GM23338 (cell line): ENCODE measurements around the gene TMEM98. TPM values are rescaled to one million over a fixed set of nuclear protein-coding genes. Genes with fewer than 3 reads are reported as not detected.

ENCODE experiments used
- ATAC-seq: fragments of 200-7000 bp; cut with Tn5 transposase; 3 replicates; pipeline ENCODE4 v1.9.1; 2020
- DNase-seq: peaks from one replicate; pipeline ENCODE4 v3.0.0-alpha.2; 2015; ENCODE audit warnings: low spot score
- H2AFZ ChIP-seq: fragments of 200-600 bp; sonication (generic); 2 replicates; pipeline ENCODE4 v1.8.0; 2016; ENCODE audit warnings: antibody characterized with exemption, mild to moderate bottlenecking, moderate library complexity
- H3F3A ChIP-seq: fragments of 200-600 bp; sonication (generic); replicated peaks from 2 replicates; pipeline ENCODE4 v1.8.0; 2017; ENCODE audit warnings: antibody characterized with exemption, mixed run types, low read depth
- H3K27ac ChIP-seq: fragments of 200-600 bp; sonication (generic); 2 replicates; pipeline ENCODE4 v1.6.1; 2016; ENCODE audit warnings: low read depth
- H3K27me3 ChIP-seq: fragments of 200-600 bp; sonication (generic); 2 replicates; pipeline ENCODE4 v1.8.0; 2016; ENCODE audit warnings: mild to moderate bottlenecking, mixed run types, moderate library complexity; ENCODE audit not compliant: insufficient read depth
- H3K36me3 ChIP-seq: fragments of 200-600 bp; sonication (generic); 2 replicates; pipeline ENCODE4 v1.8.0; 2016; ENCODE audit warnings: mild to moderate bottlenecking; ENCODE audit not compliant: insufficient read depth
- H3K4me1 ChIP-seq: fragments of 200-600 bp; sonication (generic); 2 replicates; pipeline ENCODE4 v1.8.0; 2016; ENCODE audit warnings: mild to moderate bottlenecking, moderate library complexity; ENCODE audit not compliant: insufficient read depth
- H3K4me2 ChIP-seq: fragments of 200-600 bp; sonication (generic); 2 replicates; pipeline ENCODE4 v1.7.1; 2017; ENCODE audit warnings: mixed run types
- H3K4me3 ChIP-seq: fragments of 200-600 bp; sonication (generic); 2 replicates; pipeline ENCODE4 v1.6.1; 2016; ENCODE audit warnings: mixed run types
- H3K79me2 ChIP-seq: fragments of 200-600 bp; sonication (generic); replicated peaks from 2 replicates; pipeline ENCODE4 v1.8.0; 2017; ENCODE audit warnings: mild to moderate bottlenecking; ENCODE audit not compliant: insufficient read depth
- H3K9me2 ChIP-seq: fragments of 200-600 bp; sonication (generic); 2 replicates; pipeline ENCODE4 v1.8.0; 2017; ENCODE audit not compliant: insufficient read depth
- H4K20me1 ChIP-seq: fragments of 200-600 bp; sonication (generic); replicated peaks from 2 replicates; pipeline ENCODE4 v1.8.0; 2017; ENCODE audit warnings: mild to moderate bottlenecking; ENCODE audit not compliant: insufficient read depth
- H3K27ac Mint-ChIP-seq: 2 replicates; pipeline ENCODE4 v1.8.0; 2020; ENCODE audit warnings: inconsistent platforms, mild to moderate bottlenecking, moderate library complexity, mixed read lengths
- H3K27me3 Mint-ChIP-seq: 3 replicates; pipeline ENCODE4 v1.8.0; 2022; ENCODE audit warnings: low read depth, mild to moderate bottlenecking, moderate library complexity, mixed read lengths, inconsistent platforms; ENCODE audit not compliant: insufficient read depth, poor library complexity
- H3K36me3 Mint-ChIP-seq: 3 replicates; pipeline ENCODE4 v1.8.0; 2021; ENCODE audit warnings: low read depth, mild to moderate bottlenecking, inconsistent platforms, moderate library complexity, mixed read lengths
- H3K4me1 Mint-ChIP-seq: 3 replicates; pipeline ENCODE4 v1.8.0; 2020; ENCODE audit warnings: mild to moderate bottlenecking, inconsistent platforms, mixed read lengths
- H3K4me3 Mint-ChIP-seq: 3 replicates; pipeline ENCODE4 v1.8.0; 2021; ENCODE audit warnings: moderate library complexity, mild to moderate bottlenecking, inconsistent platforms, mixed read lengths
- H3K9me3 Mint-ChIP-seq: 3 replicates; pipeline ENCODE4 v1.8.0; 2020; ENCODE audit warnings: moderate library complexity, mild to moderate bottlenecking, inconsistent platforms, mixed read lengths
- CREB1 ChIP-seq: fragments of 250-450 bp; sonication (Bioruptor Pico); IDR thresholded peaks from 2 replicates; pipeline ENCODE4 v1.5.0; 2020; ENCODE audit warnings: low read depth, mild to moderate bottlenecking, moderate library complexity
- JUNB ChIP-seq: IDR thresholded peaks from one replicate; pipeline ENCODE4 v1.6.1; 2016; ENCODE audit warnings: antibody characterized with exemption; ENCODE audit not compliant: unreplicated experiment
- POLR2AphosphoS5 ChIP-seq: IDR thresholded peaks from 2 replicates; pipeline ENCODE4 v1.6.1; 2016; ENCODE audit warnings: antibody characterized with exemption, low read depth
- STAT1 ChIP-seq: IDR thresholded peaks from one replicate; pipeline ENCODE4 v1.6.1; 2016; ENCODE audit warnings: antibody characterized with exemption; ENCODE audit not compliant: unreplicated experiment
- ZNF114 ChIP-seq: fragments of 250-450 bp; sonication (Bioruptor Pico); IDR thresholded peaks from 2 replicates; pipeline ENCODE4 v1.5.0; 2020; ENCODE audit warnings: mild to moderate bottlenecking, moderate library complexity
- polyA plus RNA-seq: library from polyadenylated mRNA; unstranded; fragments of >200 nt; fragmentation: Nextera tagmentation; extraction: Ambion mirVana; gene quantifications from 2 replicates; pipeline ENCODE4 v1.2.1, GENCODE V29; 2016
- total RNA-seq: library from RNA; depleted of rRNA; stranded (reverse); fragments of >200 nt; shearing (Covaris generic); gene quantifications from 2 replicates; pipeline ENCODE4 v1.2.3, GENCODE V29; 2014
- TF ChIP-seq, protein P1 (sequence below), 2 experiments: fragments of 200-600 bp in 1 of 2; sonication (generic) in 1 of 2; conservative IDR thresholded peaks; 2 replicates each; pipeline versions ENCODE4 v1.5.1 to v1.6.1; 2016 to 2017; ENCODE audit warnings: antibody characterized with exemption in 2 of 2, low read depth in 2 of 2, mild to moderate bottlenecking in 2 of 2, moderate library complexity in 1 of 2
- TF ChIP-seq, protein P2 (sequence below): IDR thresholded peaks from one replicate; pipeline ENCODE4 v1.6.1; 2018; ENCODE audit warnings: antibody characterized with exemption; ENCODE audit not compliant: unreplicated experiment
- TF ChIP-seq, protein P3 (sequence below): IDR thresholded peaks from 2 replicates; pipeline ENCODE4 v1.6.1; 2016; ENCODE audit warnings: antibody characterized with exemption

Gene TMEM98
- total and polyA plus RNA-seq, 2 experiments from 2014 or later = 60.4 to 94.8 TPM

GRCh38 chr17:32912218-32912897 is 15.6 kb upstream of the TMEM98 start:
- peaks cover 2% of the 10 kb centered on the region for H3K4me1 ChIP-seq
- peaks cover 4% of the 10 kb centered on the region for H3K27me3 Mint-ChIP-seq
- DNase-seq = peak; percentile 49
- H2AFZ ChIP-seq = peak overlapping the region; percentile 96
- no peak overlapping the region for H3K4me3 Mint-ChIP-seq
- no peaks in the 10 kb centered on the region for H3K36me3 ChIP-seq
- no peak overlapping the region; the same call in 1 of the 2 replicates for H3K27ac Mint-ChIP-seq
- peaks cover 11% of the 10 kb centered on the region for H3K4me1 Mint-ChIP-seq
- H3K36me3 Mint-ChIP-seq = no peaks in the 10 kb centered on the region
- H3F3A ChIP-seq = 0 out of 2 replicates have a peak, but pooled peaks cover 3% of the 10 kb centered on the region
- ATAC-seq = peak; percentile 83
- TF ChIP-seq ZNF114 (CRISPR knock-in tag) = no peak
- TF ChIP-seq, protein P1, sequence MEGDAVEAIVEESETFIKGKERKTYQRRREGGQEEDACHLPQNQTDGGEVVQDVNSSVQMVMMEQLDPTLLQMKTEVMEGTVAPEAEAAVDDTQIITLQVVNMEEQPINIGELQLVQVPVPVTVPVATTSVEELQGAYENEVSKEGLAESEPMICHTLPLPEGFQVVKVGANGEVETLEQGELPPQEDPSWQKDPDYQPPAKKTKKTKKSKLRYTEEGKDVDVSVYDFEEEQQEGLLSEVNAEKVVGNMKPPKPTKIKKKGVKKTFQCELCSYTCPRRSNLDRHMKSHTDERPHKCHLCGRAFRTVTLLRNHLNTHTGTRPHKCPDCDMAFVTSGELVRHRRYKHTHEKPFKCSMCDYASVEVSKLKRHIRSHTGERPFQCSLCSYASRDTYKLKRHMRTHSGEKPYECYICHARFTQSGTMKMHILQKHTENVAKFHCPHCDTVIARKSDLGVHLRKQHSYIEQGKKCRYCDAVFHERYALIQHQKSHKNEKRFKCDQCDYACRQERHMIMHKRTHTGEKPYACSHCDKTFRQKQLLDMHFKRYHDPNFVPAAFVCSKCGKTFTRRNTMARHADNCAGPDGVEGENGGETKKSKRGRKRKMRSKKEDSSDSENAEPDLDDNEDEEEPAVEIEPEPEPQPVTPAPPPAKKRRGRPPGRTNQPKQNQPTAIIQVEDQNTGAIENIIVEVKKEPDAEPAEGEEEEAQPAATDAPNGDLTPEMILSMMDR (conservative IDR thresholded peaks at IDR 0.05; ENCODE audit: low read depth in 2 of 2) = peak in 1 of 2 experiments; percentile 24; a peak in 1 of 4 replicates
- 0 out of 2 replicates have a peak overlapping the region, but pooled peaks have one; percentile 25 for H3K4me2 ChIP-seq
- no peaks in the 10 kb centered on the region for H3K27me3 ChIP-seq
- no peaks in the 10 kb centered on the region for H3K79me2 ChIP-seq
- no peaks in the 10 kb centered on the region for H3K9me3 Mint-ChIP-seq
- H3K27ac ChIP-seq = no peak overlapping the region
- no peak overlapping the region for H3K4me3 ChIP-seq
- H3K9me2 ChIP-seq = no peaks in the 10 kb centered on the region
- H4K20me1 ChIP-seq = no peaks in the 10 kb centered on the region

DNA sequence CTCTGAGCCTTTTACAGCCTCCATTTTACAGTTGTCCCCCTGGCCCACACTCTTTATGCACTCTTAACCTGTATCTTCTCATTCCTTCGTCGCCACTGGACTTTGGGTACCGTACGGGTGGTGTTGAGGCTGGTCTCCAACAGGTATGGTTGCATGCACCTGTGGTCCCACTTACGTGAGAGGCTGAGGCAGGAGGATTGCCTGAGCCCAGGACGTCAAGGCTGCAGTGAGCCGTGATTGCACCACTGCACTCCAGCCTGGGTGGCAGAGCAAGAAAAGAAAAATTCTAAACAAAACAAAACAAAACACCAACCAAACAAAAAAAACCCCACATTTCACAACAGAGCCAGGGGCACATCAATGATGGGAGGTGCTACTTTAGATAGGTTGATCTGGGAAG is 14.4 kb upstream of the TMEM98 start:
- H3K4me3 ChIP-seq = no peak overlapping the region
- H4K20me1 ChIP-seq = no peaks in the 10 kb centered on the region
- H3K4me3 Mint-ChIP-seq = no peak overlapping the region
- H3K9me3 Mint-ChIP-seq = no peaks in the 10 kb centered on the region
- no peaks in the 10 kb centered on the region for H3K9me2 ChIP-seq
- DNase-seq = no peak
- H2AFZ ChIP-seq = no peak overlapping the region
- H3F3A ChIP-seq = 0 out of 2 replicates have a peak, but pooled peaks cover 3% of the 10 kb centered on the region
- no peak overlapping the region for H3K4me2 ChIP-seq
- no peak for ATAC-seq
- peaks cover 13% of the 10 kb centered on the region for H3K4me1 ChIP-seq
- no peak overlapping the region for H3K27ac ChIP-seq
- H3K36me3 ChIP-seq = no peaks in the 10 kb centered on the region
- no peak overlapping the region for H3K27ac Mint-ChIP-seq
- no peaks in the 10 kb centered on the region for H3K27me3 ChIP-seq
- H3K36me3 Mint-ChIP-seq = no peaks in the 10 kb centered on the region
- H3K4me1 Mint-ChIP-seq = peaks cover 23% of the 10 kb centered on the region
- no peaks in the 10 kb centered on the region for H3K79me2 ChIP-seq
- H3K27me3 Mint-ChIP-seq = peaks cover 4% of the 10 kb centered on the region
- TF ChIP-seq CREB1 (CRISPR knock-in tag) (no peak), JUNB (no peak), POLR2AphosphoS5 (no peak), STAT1 (no peak)
- TF ChIP-seq, protein P2, sequence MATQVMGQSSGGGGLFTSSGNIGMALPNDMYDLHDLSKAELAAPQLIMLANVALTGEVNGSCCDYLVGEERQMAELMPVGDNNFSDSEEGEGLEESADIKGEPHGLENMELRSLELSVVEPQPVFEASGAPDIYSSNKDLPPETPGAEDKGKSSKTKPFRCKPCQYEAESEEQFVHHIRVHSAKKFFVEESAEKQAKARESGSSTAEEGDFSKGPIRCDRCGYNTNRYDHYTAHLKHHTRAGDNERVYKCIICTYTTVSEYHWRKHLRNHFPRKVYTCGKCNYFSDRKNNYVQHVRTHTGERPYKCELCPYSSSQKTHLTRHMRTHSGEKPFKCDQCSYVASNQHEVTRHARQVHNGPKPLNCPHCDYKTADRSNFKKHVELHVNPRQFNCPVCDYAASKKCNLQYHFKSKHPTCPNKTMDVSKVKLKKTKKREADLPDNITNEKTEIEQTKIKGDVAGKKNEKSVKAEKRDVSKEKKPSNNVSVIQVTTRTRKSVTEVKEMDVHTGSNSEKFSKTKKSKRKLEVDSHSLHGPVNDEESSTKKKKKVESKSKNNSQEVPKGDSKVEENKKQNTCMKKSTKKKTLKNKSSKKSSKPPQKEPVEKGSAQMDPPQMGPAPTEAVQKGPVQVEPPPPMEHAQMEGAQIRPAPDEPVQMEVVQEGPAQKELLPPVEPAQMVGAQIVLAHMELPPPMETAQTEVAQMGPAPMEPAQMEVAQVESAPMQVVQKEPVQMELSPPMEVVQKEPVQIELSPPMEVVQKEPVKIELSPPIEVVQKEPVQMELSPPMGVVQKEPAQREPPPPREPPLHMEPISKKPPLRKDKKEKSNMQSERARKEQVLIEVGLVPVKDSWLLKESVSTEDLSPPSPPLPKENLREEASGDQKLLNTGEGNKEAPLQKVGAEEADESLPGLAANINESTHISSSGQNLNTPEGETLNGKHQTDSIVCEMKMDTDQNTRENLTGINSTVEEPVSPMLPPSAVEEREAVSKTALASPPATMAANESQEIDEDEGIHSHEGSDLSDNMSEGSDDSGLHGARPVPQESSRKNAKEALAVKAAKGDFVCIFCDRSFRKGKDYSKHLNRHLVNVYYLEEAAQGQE = no peak
- TF ChIP-seq, protein P3, sequence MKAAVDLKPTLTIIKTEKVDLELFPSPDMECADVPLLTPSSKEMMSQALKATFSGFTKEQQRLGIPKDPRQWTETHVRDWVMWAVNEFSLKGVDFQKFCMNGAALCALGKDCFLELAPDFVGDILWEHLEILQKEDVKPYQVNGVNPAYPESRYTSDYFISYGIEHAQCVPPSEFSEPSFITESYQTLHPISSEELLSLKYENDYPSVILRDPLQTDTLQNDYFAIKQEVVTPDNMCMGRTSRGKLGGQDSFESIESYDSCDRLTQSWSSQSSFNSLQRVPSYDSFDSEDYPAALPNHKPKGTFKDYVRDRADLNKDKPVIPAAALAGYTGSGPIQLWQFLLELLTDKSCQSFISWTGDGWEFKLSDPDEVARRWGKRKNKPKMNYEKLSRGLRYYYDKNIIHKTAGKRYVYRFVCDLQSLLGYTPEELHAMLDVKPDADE = no peak
